Naive B cell (primary cell): Measurements from ENCODE around the gene BRME1. TPM values are rescaled to one million over a fixed set of nuclear protein-coding genes. Genes with fewer than 3 reads are reported as not detected.
"Not testable (repeated sequence)": the region's sequence is repeated elsewhere in the genome, so short reads cannot be mapped to it uniquely, and the experiment has no call there.

ENCODE experiments used
- ATAC-seq, 2 donors: fragments of 150-1000 bp; cut with Tn5 transposase; 2 replicates each; pipeline ENCODE4 v1.10.0; 2021; ENCODE audit warnings: low read depth in 2 of 2, mild to moderate bottlenecking in 2 of 2, moderate library complexity in 2 of 2
- DNase-seq: peaks from one replicate; pipeline ENCODE4 v3.0.0; 2022
- H3K27ac Mint-ChIP-seq, 6 donors: one replicate each; pipeline ENCODE4 v1.8.0; 2020 to 2022; ENCODE audit warnings: mild to moderate bottlenecking in 6 of 6, mixed read lengths in 6 of 6, moderate library complexity in 5 of 6, inconsistent platforms in 2 of 6
- H3K27me3 Mint-ChIP-seq, 3 donors: one replicate each; pipeline ENCODE4 v1.8.0; 2021 to 2022; ENCODE audit warnings: mixed read lengths in 3 of 3, mild to moderate bottlenecking in 1 of 3
- H3K36me3 Mint-ChIP-seq, 2 donors: one replicate each; pipeline ENCODE4 v1.8.0; 2020 to 2022; ENCODE audit warnings: mixed read lengths in 2 of 2, inconsistent platforms in 1 of 2, mild to moderate bottlenecking in 1 of 2
- H3K4me1 Mint-ChIP-seq, 3 donors: one replicate each; pipeline ENCODE4 v1.8.0; 2020 to 2022; ENCODE audit warnings: mixed read lengths in 3 of 3, inconsistent platforms in 1 of 3, mild to moderate bottlenecking in 1 of 3, moderate library complexity in 1 of 3
- H3K4me3 Mint-ChIP-seq, 8 donors: one replicate each; pipeline ENCODE4 v1.8.0; 2020 to 2022; ENCODE audit warnings: mild to moderate bottlenecking in 8 of 8, mixed read lengths in 8 of 8, moderate library complexity in 8 of 8, inconsistent platforms in 2 of 8
- H3K9me3 Mint-ChIP-seq, 7 donors: one replicate each; pipeline ENCODE4 v1.8.0; 2020 to 2022; ENCODE audit warnings: mixed read lengths in 7 of 7, mild to moderate bottlenecking in 5 of 7, inconsistent platforms in 2 of 7, moderate library complexity in 1 of 7
- polyA plus RNA-seq, 6 donors: library from polyadenylated mRNA; unstranded; fragments of 300-500 nt; fragmentation: Illumina TruSeq; gene quantifications; one replicate each; pipeline ENCODE4 v1.2.3, GENCODE V29; 2021; ENCODE audit warnings: low read depth in 6 of 6

Gene BRME1
- polyA plus RNA-seq, 6 donors from 2014 or later, result 0.47 to 0.51 TPM; not detected in 4

GRCh38 chr19:13934785-13935109 is 28.8 kb upstream of the BRME1 start:
- H3K27me3 Mint-ChIP-seq, result peaks cover 12 to 33% (median 16%) of the 10 kb centered on the region in 3 donors
- H3K36me3 Mint-ChIP-seq, result no peaks in the 10 kb centered on the region
- no peaks in the 10 kb centered on the region for H3K9me3 Mint-ChIP-seq
- DNase-seq, result no peak
- H3K4me1 Mint-ChIP-seq, result peaks cover 2 to 17% (median 16%) of the 10 kb centered on the region in 3 donors
- no peak overlapping the region for H3K27ac Mint-ChIP-seq
- H3K4me3 Mint-ChIP-seq, result no peak overlapping the region
- no peak for ATAC-seq

GRCh38 chr19:13932911-13933393 is 27.0 kb upstream of the BRME1 start:
- H3K36me3 Mint-ChIP-seq, result peaks cover 0 to 5% of the 10 kb centered on the region in 2 donors
- no peak overlapping the region for H3K27ac Mint-ChIP-seq
- ATAC-seq (no peak), DNase-seq (no peak)
- peaks cover 2 to 17% (median 16%) of the 10 kb centered on the region in 3 donors for H3K4me1 Mint-ChIP-seq
- peaks cover 12 to 28% (median 16%) of the 10 kb centered on the region in 3 donors for H3K27me3 Mint-ChIP-seq
- H3K9me3 Mint-ChIP-seq, result no peaks in the 10 kb centered on the region
- no peak overlapping the region for H3K4me3 Mint-ChIP-seq

- Mint-ChIP-seq H3K36me3 (peaks cover 0 to 5% of the 10 kb centered on the region in 2 donors), H3K4me3 (no peak overlapping the region), H3K9me3 (no peaks in the 10 kb centered on the region), H3K27ac (no peak overlapping the region), H3K27me3 (peaks cover 9 to 21% (median 12%) of the 10 kb centered on the region in 3 donors), H3K4me1 (peaks cover 0 to 16% (median 13%) of the 10 kb centered on the region in 3 donors)
- no peak for ATAC-seq
- DNase-seq, result no peak
These were observed 26.3 kb upstream of the BRME1 start for GRCh38 chr19:13932149-13932637.

DNA sequence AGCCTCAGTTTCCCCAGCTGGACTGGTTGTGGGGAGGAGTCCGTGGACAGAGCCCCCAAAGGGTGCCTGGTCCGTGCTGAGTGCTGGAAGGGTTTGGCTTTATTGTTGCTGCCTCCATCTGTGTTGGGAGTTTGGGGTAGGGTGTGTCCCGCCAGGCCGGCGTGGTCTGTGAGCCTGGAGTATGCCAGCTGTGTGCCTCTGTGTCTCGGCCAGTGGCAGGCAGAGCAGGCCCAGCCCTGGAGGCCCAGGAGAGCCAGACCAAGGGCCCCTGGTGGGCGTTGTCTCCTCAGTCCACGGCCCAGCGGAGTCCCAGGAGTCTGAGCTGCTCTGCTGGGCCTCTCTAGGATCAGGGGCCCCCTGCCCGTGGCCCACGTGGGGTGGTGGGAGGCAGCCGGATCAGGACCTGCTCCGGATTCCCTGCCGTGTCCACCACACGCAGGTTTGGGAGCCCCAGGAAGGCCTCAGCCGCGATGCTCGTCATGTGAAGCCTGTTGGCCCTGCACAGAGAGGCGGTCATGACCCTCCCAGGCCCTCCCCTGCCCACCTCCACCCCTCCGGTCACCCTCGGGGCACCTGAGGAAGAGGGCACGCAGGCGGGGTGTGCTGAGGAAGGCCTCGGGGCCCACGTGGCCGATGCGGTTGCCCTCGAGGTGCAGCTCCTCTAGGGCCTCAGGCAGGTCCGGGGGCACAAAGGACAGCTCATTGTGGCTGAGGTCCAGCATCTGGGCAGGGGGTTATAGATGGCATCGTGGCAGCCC is 25.7 kb upstream of the BRME1 start:
- Mint-ChIP-seq H3K36me3 (peaks cover 0 to 5% of the 10 kb centered on the region in 2 donors), H3K9me3 (no peaks in the 10 kb centered on the region), H3K27me3 (peaks cover 7 to 19% (median 12%) of the 10 kb centered on the region in 3 donors), H3K4me1 (peaks cover 0 to 16% (median 13%) of the 10 kb centered on the region in 3 donors), H3K27ac (no peak overlapping the region), H3K4me3 (no peak overlapping the region)
- ATAC-seq, result no peak
- no peak for DNase-seq

DNA sequence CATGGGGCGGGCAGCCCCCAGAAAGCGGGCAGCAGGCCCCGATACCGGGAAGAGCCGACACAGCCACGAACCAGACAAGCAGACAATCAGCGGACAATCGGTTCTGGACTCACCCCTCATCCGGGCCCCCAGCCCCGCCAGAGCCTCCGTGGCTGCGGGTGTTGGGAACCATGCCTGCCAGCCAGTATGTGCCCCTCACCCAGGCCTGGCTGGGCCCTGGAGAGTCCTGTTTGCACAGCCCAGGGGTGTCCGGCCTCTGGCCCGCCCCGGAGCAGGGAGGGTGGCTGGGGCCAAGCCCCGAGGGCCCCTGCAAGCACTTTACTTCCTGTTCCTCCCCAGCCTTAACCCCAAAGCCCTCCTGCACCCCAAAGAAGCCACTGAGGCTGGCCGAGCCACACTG is 24.5 kb upstream of the BRME1 start:
- Mint-ChIP-seq H3K9me3 (no peaks in the 10 kb centered on the region), H3K27me3 (peaks cover 7 to 19% (median 12%) of the 10 kb centered on the region in 3 donors), H3K4me3 (no peak overlapping the region), H3K36me3 (peaks cover 0 to 5% of the 10 kb centered on the region in 2 donors), H3K4me1 (peaks cover 0 to 16% (median 13%) of the 10 kb centered on the region in 3 donors), H3K27ac (no peak overlapping the region)
- ATAC-seq, result no peak
- DNase-seq, result no peak

DNA sequence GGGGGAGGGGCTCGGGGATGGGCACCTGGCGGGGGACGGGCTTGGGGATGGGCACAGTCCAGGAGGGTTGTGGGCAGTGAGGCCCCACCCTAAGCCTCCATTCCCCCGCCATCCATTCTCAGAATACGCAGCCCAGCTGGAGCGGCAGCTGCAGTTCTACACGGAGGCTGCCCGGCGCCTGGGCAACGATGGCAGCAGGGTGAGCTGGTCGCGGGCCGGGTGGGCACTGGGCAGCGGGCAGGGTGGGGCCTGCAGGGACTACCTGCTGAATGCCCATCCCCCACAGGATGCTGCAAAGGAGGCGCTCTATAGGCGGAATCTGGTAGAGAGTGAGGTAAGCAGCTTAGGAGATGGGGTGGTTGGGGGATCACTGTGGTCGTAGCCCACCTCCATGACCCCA is 24.0 kb upstream of the BRME1 start:
- Mint-ChIP-seq H3K36me3 (peaks cover 1 to 8% of the 10 kb centered on the region in 2 donors), H3K27ac (no peak overlapping the region), H3K4me3 (no peak overlapping the region), H3K9me3 (no peaks in the 10 kb centered on the region), H3K4me1 (peaks cover 0 to 16% (median 11%) of the 10 kb centered on the region in 3 donors), H3K27me3 (peaks cover 7 to 18% (median 12%) of the 10 kb centered on the region in 3 donors)
- DNase-seq, result no peak
- no peak for ATAC-seq

DNA sequence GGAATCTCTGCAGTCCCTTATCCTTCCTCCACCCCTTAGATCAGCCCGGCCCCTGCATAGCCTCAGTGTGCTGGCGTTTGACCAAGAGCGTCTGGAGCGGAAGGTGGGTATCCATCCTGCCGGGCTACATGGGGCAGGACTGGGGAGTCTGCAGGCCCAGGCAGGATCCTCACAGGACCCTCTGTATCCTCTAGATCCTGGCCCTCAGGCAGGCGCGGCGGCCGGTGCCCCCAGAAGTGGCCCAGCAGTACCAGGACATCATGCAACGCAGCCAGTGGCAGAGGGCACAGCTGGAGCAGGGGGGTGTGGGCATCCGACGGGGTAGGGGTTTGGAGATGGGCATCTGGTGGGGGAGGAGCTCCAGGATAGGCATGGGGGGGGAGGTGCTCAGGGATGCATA is 23.4 kb upstream of the BRME1 start:
- H3K27ac Mint-ChIP-seq, result peak overlapping the region in 1 of 6 donors; percentile 19
- DNase-seq, result no peak
- peaks cover 6 to 12% (median 7%) of the 10 kb centered on the region in 3 donors for H3K27me3 Mint-ChIP-seq
- ATAC-seq, result no peak
- H3K4me3 Mint-ChIP-seq, result no peak overlapping the region
- peaks cover 0 to 13% (median 5%) of the 10 kb centered on the region in 3 donors for H3K4me1 Mint-ChIP-seq
- peaks cover 5 to 13% of the 10 kb centered on the region in 2 donors for H3K36me3 Mint-ChIP-seq
- H3K9me3 Mint-ChIP-seq, result no peaks in the 10 kb centered on the region

DNA sequence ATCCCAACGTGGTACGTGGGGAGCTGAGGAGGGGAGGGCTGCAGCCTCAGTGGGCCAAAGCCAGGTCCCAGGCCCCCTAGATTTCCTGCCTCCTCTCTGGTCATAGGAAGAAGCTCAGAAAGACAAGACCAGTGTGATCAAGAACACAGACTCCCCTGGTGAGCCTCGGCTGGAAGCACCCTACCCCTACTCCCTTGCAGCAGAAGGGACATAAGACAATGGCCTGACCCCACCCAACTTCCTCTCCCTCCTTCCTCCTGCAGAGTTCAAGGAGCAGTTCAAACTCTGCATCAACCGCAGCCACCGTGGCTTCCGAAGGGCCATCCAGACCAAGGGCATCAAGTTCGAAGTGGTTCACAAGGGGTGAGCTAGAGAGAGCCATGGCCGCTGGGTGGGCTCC is 20.8 kb upstream of the BRME1 start:
- Mint-ChIP-seq H3K4me3 (no peak overlapping the region), H3K27me3 (no peaks in the 10 kb centered on the region), H3K36me3 (peaks cover 12 to 23% of the 10 kb centered on the region in 2 donors), H3K4me1 (peaks cover 0 to 5% (median 4%) of the 10 kb centered on the region in 3 donors), H3K9me3 (peaks cover 0 to 3% (median 0%) of the 10 kb centered on the region in 7 donors), H3K27ac (peak overlapping the region in 1 of 6 donors; percentile 16)
- DNase-seq (no peak), ATAC-seq (no peak)

DNA sequence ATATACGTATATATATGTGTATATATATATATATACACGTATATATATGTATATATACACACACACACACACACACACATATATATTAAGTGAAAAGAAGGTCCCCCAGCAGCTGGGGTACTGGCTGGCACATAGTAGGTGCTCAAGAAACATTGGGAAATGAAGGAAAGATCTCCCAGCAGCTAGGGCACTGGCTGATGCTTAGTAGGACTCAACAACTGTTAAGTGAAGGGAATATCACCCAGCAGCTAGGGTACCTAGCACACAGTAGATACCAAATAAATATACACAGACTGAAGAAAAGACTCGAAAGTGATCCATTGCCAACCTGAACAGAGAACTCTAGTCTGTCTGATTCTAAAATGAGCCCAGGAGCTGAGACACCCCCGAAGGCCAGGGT is 20.1 kb upstream of the BRME1 start:
- no peaks in the 10 kb centered on the region for H3K27me3 Mint-ChIP-seq
- no peak for ATAC-seq
- no peak overlapping the region for H3K27ac Mint-ChIP-seq
- peaks cover 0 to 3% (median 0%) of the 10 kb centered on the region in 7 donors for H3K9me3 Mint-ChIP-seq
- DNase-seq, result no peak
- H3K4me3 Mint-ChIP-seq, result no peak overlapping the region
- peaks cover 0 to 6% (median 5%) of the 10 kb centered on the region in 3 donors for H3K4me1 Mint-ChIP-seq
- H3K36me3 Mint-ChIP-seq, result peaks cover 12 to 28% of the 10 kb centered on the region in 2 donors

- no peak overlapping the region for H3K27ac Mint-ChIP-seq
- no peaks in the 10 kb centered on the region for H3K27me3 Mint-ChIP-seq
- DNase-seq (no peak), ATAC-seq (no peak)
- peak overlapping the region in 1 of 8 donors; percentile 13 for H3K4me3 Mint-ChIP-seq
- peaks cover 0 to 5% (median 0%) of the 10 kb centered on the region in 7 donors for H3K9me3 Mint-ChIP-seq
- H3K4me1 Mint-ChIP-seq, result peaks cover 0 to 8% (median 5%) of the 10 kb centered on the region in 3 donors
- peaks cover 12 to 28% of the 10 kb centered on the region in 2 donors for H3K36me3 Mint-ChIP-seq
These were observed 17.5 kb upstream of the BRME1 start for GRCh38 chr19:13923194-13923987.

DNA sequence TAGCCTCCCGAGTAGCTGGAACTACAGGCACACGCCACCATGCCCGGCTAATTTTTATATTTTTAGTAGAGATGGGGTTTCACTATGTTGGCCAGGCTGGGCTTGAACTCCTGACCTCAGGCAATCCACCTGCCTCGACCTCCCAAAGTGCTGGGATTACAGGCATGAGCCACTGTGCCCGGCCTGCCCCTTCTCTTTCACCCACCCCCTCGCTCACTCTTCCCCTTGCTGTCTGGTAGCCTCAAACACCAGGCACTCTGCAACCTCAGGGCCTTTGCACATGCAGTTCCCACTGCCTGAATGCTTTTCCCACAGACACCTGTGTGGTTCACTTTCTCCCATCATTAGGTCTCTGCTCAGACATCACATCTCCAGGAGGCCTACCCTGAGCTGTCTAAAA is 16.2 kb upstream of the BRME1 start:
- Mint-ChIP-seq H3K27ac (peak overlapping the region in 1 of 6 donors; percentile 48), H3K36me3 (peaks cover 12 to 26% of the 10 kb centered on the region in 2 donors)
- H3K9me3 Mint-ChIP-seq, H3K4me1 Mint-ChIP-seq, ATAC-seq, H3K4me3 Mint-ChIP-seq, DNase-seq, H3K27me3 Mint-ChIP-seq: not testable (repeated sequence)

DNA sequence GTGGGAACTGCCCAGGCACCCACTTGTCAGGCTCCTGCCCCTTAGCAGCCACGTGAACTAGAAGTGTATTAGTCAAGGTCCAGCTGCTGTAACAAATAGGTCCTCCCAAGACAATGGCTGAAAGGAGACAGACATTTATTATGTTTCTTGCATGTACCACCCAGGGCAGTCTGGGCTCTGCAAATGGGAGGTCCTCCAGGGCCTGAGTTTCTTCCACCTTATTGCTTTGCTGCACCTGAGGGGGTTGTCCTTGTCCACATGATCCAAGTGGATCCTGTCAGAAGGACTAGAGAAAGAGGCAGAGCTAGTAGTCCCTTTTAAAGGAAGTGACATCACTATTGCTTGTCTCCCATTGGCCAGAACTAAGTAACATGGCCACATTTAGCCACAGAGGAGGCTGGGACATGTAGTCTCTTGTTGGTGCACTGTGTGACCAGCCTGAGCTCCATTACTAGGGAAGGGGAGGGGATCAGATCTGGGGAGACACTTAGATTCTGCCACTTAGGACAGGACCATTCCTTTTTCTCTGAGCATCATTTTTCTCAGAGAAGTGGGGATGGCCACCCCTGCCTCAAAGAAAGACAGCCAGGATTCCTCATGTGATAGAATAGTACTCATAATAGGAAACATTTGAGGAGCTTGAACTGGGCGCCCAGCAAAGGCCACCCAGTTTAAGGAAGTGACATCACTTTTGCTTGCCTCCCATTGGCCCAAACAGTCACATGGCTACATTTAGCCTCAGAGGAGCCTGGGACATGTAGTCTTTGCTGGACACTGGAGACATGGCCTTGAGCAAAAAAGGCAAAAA is 15.2 kb upstream of the BRME1 start:
- Mint-ChIP-seq H3K27ac (peak overlapping the region in 1 of 6 donors; percentile 54), H3K27me3 (no peaks in the 10 kb centered on the region), H3K4me3 (no peak overlapping the region), H3K36me3 (peaks cover 12 to 26% of the 10 kb centered on the region in 2 donors), H3K4me1 (peaks cover 0 to 8% (median 5%) of the 10 kb centered on the region in 3 donors), H3K9me3 (peaks cover 0 to 5% (median 0%) of the 10 kb centered on the region in 7 donors)
- ATAC-seq (peak; percentile 74 to 77), DNase-seq (no peak)

DNA sequence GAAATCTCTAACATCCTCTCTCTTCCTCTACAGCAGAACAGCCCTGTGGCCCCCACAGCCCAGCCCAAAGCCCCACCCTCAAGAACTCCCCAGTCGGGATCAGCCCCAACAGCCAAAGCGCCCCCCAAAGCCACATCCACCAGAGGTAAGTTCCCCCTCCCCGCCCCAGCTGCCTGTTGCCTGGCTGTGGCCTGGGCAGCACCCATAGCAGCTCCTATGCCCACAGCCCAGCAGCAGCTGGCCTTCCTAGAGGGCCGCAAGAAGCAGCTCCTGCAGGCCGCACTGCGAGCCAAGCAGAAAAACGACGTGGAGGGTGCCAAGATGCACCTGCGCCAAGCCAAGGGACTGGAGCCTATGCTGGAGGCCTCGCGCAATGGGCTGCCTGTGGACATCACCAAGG is 14.6 kb upstream of the BRME1 start:
- no peaks in the 10 kb centered on the region for H3K27me3 Mint-ChIP-seq
- peak overlapping the region in 1 of 6 donors; percentile 56 for H3K27ac Mint-ChIP-seq
- ATAC-seq, result no peak
- peaks cover 0 to 8% (median 5%) of the 10 kb centered on the region in 3 donors for H3K4me1 Mint-ChIP-seq
- DNase-seq, result no peak
- peaks cover 12 to 26% of the 10 kb centered on the region in 2 donors for H3K36me3 Mint-ChIP-seq
- peaks cover 0 to 5% (median 0%) of the 10 kb centered on the region in 7 donors for H3K9me3 Mint-ChIP-seq
- no peak overlapping the region for H3K4me3 Mint-ChIP-seq
